Muscle of arm (tissue), 12 donors: ENCODE data around the gene PYGB. TPM values are rescaled to one million over a fixed set of nuclear protein-coding genes. Genes with fewer than 3 reads are reported as not detected.
"Not testable (repeated sequence)": the region's sequence is repeated elsewhere in the genome, so short reads cannot be mapped to it uniquely, and the experiment has no call there.

Experiments used
- DNase-seq: peaks from one replicate; pipeline ENCODE4 v3.0.0-alpha.2; 2013
- polyA plus RNA-seq, 12 donors: library from polyadenylated mRNA; unstranded; fragments of 120-200 nt; gene quantifications; one replicate each; pipeline ENCODE4 v1.2.1, GENCODE V29; 2013; ENCODE audit not compliant: insufficient read length in 12 of 12

The PYGB gene
- polyA plus RNA-seq, 12 donors = 18.2 to 31.2 (median 23.0) TPM; not detected in 1

DNA sequence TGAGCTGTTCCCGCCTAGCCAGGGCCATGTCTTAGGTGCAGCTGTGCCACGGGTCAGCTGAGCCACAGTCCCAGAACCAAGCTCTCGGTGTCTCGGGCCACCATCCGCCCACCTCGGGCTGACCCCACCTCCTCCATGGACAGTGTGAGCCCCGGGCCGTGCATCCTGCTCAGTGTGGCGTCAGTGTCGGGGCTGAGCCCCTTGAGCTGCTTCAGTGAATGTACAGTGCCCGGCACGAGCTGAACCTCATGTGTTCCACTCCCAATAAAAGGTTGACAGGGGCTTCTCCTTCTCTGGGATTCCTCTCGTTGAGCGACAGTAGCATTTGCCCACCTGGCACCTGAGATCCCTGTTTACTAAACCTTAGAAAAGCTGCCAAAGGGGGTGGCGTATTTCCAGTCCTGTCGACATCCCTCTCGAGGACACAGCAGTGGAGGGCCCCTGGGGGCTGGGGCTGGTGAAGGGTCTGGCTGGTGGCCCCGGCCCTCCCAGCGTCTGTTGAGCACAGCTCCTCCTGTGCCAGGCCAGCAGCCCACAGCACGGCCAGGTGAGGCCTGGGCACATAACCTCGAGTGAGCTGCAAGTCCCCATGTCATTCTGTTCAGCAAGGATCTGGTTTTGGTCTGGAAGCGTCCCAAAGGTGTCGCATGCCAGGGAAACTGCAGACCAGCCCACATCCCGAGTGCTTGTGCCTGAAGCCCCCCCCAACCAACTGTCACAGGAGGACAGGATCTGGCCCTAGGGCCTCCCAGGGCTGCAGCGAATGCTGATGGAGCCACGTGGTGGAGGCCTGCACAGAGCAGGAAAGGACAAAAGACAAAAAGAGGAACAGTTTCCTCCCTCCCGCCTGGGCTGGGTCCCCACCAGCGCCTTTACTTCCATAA is 21.2 kb upstream of the PYGB start:
- DNase-seq = no peak

- DNase-seq = no peak
Measured at GRCh38 chr20:25227317-25227831, 20.5 kb upstream of the PYGB start.

- no peak for DNase-seq
Measured at GRCh38 chr20:25229486-25230165, 18.3 kb upstream of the PYGB start.

DNA sequence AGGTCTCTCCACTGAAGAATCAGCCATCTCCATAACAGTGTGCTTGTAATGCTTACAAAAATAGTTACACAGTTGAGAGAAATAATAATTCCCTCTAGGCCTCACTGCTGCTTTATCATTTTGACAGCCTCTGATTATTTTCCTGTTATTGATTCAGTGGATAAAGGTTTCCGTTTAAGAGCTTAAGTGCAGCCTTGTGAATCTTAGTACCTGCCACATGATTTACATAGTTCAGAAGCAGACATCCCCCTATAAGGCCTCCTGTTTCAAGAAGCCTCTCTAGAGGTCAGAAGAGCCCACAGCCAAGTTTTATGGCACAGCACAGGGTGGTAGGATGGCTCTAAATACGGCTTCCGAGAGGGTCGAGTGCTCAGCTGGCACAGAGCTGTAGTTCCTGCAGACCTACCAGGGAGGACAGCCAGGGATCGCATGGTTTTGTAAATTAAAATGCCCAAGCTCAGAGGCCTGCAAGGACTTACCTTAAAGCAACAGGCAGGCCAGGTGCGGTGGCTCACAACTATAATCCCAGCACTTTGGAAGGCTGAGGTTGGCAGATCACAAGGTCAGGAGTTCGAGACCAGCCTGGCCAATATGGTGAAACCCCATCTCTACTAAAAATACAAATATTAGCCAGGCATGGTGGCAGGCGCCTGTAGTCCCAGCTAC is 17.6 kb upstream of the PYGB start:
- DNase-seq = no peak

GRCh38 chr20:25233016-25233772 is 14.7 kb upstream of the PYGB start:
- DNase-seq = no peak

- DNase-seq = not testable (repeated sequence)
Measured at GRCh38 chr20:25234009-25234849, 13.7 kb upstream of the PYGB start.

GRCh38 chr20:25236450-25237304 is 11.2 kb upstream of the PYGB start:
- DNase-seq = no peak

DNA sequence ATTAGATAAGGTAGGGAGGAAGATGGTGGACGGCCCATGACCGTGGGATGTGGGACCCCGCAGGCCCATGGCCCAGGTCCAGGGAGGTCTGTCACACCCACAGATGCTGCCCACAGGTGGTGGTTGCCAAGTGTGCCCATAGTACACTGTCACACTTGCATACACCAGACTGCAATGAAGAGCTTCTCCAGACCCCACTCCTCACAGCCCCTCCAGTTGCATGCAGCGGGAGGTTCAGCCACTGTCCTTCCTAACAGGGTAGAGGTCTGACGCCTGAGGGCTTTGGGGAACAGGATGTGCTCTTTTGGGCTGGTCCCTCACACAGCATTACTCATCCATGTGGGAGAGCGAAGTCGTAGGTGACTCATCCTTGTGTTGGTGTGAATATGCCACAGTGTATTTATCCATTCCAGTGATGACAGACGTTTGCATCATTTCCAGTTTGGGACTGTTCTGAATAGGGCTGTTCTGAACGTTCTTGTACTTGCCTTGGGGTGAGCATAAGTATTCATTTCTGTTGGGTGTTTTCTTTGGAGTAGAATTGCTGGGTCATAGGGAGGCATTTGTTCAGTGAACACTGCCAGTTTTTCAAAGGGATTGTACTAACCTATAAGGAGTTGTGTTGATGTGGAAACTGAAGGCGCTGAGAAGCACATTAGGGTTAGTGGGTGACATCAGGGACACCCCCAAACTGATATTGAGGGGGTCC is 10.1 kb upstream of the PYGB start:
- no peak for DNase-seq

DNA sequence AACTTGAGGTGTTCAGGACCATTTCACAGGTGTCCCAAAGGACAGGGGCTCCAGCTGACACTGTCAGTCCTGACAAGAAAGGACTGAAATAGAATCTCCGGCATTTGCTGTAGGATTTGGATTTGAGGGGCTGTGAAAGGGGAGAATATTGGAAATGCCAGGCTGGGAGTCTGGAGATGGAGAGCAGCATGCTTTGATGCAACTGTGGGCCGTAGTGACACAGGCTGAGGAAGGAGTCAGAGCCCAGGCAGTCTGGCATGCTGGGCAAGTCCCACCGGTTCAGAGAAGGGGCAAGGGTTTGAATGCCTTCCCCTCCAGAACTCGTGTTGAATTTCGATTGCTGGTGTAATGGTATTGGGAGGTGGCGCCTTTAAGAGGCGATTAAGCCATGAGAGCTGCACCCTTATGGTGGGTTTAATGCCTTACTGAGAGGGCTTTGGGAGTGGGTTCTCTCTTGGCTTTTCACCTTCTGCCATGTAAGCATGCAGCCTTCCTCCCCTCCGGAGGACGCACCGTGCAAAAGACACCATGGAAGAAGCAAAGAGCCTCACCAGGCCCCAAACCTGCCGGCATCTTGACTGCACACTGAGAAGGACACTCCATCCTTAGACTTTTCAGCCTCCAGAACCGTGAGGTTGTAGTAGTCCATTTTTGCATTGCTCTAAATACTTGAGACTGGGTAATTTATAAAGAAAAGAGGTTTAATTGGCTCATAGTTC is 9.4 kb upstream of the PYGB start:
- no peak for DNase-seq

- no peak for DNase-seq
Measured at GRCh38 chr20:25239387-25240370, 8.2 kb upstream of the PYGB start.

- DNase-seq = not testable (repeated sequence)
Measured at GRCh38 chr20:25240851-25241658, 6.8 kb upstream of the PYGB start.

DNA sequence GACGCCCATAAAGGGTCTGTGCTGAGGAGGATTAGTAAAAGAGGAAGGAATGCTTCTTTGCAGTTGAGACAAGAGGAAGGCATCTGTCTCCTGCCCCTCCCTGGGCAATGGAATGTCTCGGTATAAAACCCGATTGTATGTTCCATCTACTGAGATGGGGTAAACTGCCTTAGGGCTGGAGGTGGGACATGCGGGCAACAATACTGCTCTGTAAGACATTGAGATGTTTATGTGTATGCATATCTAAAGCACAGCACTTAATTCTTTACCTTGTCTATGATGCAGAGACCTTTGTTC is 6.3 kb upstream of the PYGB start:
- not testable (repeated sequence) for DNase-seq

DNA sequence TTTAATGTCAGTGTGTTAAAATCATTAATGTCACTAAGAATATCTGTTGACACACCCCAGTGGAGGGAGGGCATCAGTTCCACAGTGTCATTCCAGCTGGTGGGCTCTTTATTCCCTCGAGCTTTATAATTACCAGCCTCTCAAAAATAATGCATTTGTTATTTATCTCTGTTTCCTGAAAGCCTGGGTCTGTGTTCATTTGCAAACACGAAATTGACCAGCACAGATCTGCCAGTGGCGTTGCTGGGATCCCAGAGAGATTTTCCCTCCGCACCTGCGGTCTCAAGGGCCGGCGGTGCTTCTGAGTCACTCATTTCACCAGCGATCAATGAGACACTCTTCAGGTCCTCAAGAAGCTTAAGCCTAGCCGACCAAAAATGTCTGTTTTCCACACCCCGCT is 5.7 kb upstream of the PYGB start:
- no peak for DNase-seq

- no peak for DNase-seq
Measured at GRCh38 chr20:25243416-25243979, 4.4 kb upstream of the PYGB start.

- DNase-seq = no peak
Measured at GRCh38 chr20:25244976-25245375, 2.9 kb upstream of the PYGB start.

DNA sequence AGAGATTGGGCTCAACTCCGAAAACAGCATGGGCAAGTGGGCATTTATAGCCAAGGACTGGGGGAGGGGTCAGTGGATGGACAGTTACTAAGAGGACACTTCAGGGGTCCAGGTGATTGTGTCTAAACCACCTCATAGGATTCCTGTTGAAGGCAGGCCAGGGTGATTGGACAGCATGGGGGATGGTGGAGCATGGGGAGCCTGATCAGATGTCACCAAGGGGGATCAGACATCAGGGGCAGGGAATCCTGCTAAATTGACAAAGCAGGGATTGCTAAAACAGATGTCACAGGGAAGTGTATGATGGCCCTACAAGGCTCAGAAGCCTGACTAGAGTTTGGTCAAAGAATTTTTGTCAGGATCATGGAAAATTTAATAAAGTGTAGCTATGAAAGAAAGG is 2.4 kb upstream of the PYGB start:
- no peak for DNase-seq
